DND-41 (cell line): ENCODE results near the gene MOGAT3.

Experiments
- ATAC-seq: fragments of 200-7000 bp; cut with Tn5 transposase; 3 replicates; pipeline ENCODE4 v1.9.1; 2021; ENCODE audit warnings: low read depth; ENCODE audit not compliant: insufficient read depth
- DNase-seq: peaks from one replicate; pipeline ENCODE4 v3.0.0-alpha.2; 2020
- H2AFZ ChIP-seq: 2 replicates; pipeline ENCODE4 v1.6.0; 2012; ENCODE audit warnings: low read depth, low read length
- H3K27ac ChIP-seq: 2 replicates; pipeline ENCODE4 v1.5.1; 2012; ENCODE audit warnings: low read length, inconsistent platforms
- H3K27me3 ChIP-seq: fragments of 200-600 bp; sonication (generic); 2 replicates; pipeline ENCODE4 v1.6.0; 2012; ENCODE audit warnings: low read length, mild to moderate bottlenecking, inconsistent platforms; ENCODE audit not compliant: insufficient read depth, poor library complexity
- H3K36me3 ChIP-seq: 2 replicates; pipeline ENCODE4 v1.5.1; 2012; ENCODE audit warnings: low read length, inconsistent platforms; ENCODE audit not compliant: insufficient read depth
- H3K4me1 ChIP-seq: 2 replicates; pipeline ENCODE4 v1.5.1; 2012; ENCODE audit warnings: mild to moderate bottlenecking, low read length; ENCODE audit not compliant: insufficient read depth
- H3K4me2 ChIP-seq: 2 replicates; pipeline ENCODE4 v1.6.0; 2012; ENCODE audit warnings: mild to moderate bottlenecking, moderate library complexity, low read length, inconsistent platforms; ENCODE audit not compliant: insufficient read depth
- H3K4me3 ChIP-seq, 2 experiments: fragments of 200-600 bp in 1 of 2; shearing (Covaris generic) in 1 of 2; 2 replicates each; pipeline ENCODE4 v1.5.1; 2012 to 2016; ENCODE audit warnings: inconsistent platforms in 2 of 2, low read length in 2 of 2, mild to moderate bottlenecking in 2 of 2, low read depth in 1 of 2, moderate library complexity in 1 of 2
- H3K79me2 ChIP-seq: 2 replicates; pipeline ENCODE4 v1.6.0; 2012; ENCODE audit warnings: low read length, inconsistent platforms; ENCODE audit not compliant: insufficient read depth
- H3K9ac ChIP-seq: 2 replicates; pipeline ENCODE4 v1.6.0; 2012; ENCODE audit warnings: low read depth, mild to moderate bottlenecking, inconsistent platforms, low read length, moderate library complexity
- H3K9me3 ChIP-seq: 2 replicates; pipeline ENCODE4 v1.5.1; 2012; ENCODE audit warnings: low read length, moderate library complexity, mild to moderate bottlenecking, inconsistent platforms; ENCODE audit not compliant: insufficient read depth, severe bottlenecking
- H4K20me1 ChIP-seq: 2 replicates; pipeline ENCODE4 v1.6.0; 2012; ENCODE audit warnings: low read length; ENCODE audit not compliant: insufficient read depth
- EZH2 ChIP-seq: IDR thresholded peaks from 3 replicates; pipeline ENCODE4 v1.6.1; 2012; ENCODE audit warnings: borderline replicate concordance, low read depth, mild to moderate bottlenecking, moderate library complexity, low read length, inconsistent platforms; ENCODE audit not compliant: severe bottlenecking
- TF ChIP-seq, protein P1 (sequence below): IDR thresholded peaks from 2 replicates; pipeline ENCODE4 v1.5.1; 2012; ENCODE audit warnings: borderline replicate concordance, low read length, moderate library complexity, mild to moderate bottlenecking; ENCODE audit not compliant: poor library complexity, severe bottlenecking; ENCODE audit errors: extremely low read depth

The MOGAT3 gene

GRCh38 chr7:101232141-101232850, 31.5 kb upstream of the MOGAT3 start:
- no peaks in the 10 kb centered on the region for H3K79me2 ChIP-seq
- H4K20me1 ChIP-seq = peaks cover 9% of the 10 kb centered on the region
- DNase-seq (no peak), ATAC-seq (no peak)
- H3K27me3 ChIP-seq = no peaks in the 10 kb centered on the region
- H3K9me3 ChIP-seq = no peaks in the 10 kb centered on the region
- TF ChIP-seq, protein P1, sequence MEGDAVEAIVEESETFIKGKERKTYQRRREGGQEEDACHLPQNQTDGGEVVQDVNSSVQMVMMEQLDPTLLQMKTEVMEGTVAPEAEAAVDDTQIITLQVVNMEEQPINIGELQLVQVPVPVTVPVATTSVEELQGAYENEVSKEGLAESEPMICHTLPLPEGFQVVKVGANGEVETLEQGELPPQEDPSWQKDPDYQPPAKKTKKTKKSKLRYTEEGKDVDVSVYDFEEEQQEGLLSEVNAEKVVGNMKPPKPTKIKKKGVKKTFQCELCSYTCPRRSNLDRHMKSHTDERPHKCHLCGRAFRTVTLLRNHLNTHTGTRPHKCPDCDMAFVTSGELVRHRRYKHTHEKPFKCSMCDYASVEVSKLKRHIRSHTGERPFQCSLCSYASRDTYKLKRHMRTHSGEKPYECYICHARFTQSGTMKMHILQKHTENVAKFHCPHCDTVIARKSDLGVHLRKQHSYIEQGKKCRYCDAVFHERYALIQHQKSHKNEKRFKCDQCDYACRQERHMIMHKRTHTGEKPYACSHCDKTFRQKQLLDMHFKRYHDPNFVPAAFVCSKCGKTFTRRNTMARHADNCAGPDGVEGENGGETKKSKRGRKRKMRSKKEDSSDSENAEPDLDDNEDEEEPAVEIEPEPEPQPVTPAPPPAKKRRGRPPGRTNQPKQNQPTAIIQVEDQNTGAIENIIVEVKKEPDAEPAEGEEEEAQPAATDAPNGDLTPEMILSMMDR = no peak
- TF ChIP-seq EZH2 = no peak
- no peak overlapping the region for H3K4me2 ChIP-seq
- H3K9ac ChIP-seq = no peak overlapping the region
- H3K4me1 ChIP-seq = no peaks in the 10 kb centered on the region
- no peak overlapping the region for H2AFZ ChIP-seq
- peaks cover 31% of the 10 kb centered on the region for H3K36me3 ChIP-seq
- no peak overlapping the region for H3K27ac ChIP-seq
- H3K4me3 ChIP-seq = no peak overlapping the region

DNA sequence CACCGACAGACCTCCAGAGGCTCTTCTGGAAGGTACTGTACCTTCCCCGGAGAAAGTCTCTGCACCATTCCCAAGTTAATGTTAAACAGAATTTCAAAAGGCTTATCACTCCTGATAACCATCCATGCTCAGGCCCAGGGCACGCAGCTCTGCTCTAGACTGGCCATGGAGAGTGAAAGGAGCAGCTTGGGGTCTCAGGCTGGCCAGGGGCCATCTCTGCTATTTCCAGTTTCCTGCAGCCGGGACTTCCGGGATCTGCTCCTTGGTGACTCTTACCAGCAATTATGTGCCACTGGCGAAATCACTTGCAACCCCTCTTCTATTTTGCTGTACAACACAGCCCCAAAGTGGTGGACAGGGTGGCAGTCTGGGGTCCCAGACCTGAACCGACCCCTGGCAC, 30.8 kb upstream of the MOGAT3 start:
- Histone ChIP-seq H3K4me3 (no peak overlapping the region), H4K20me1 (peaks cover 7% of the 10 kb centered on the region; the same call in 1 of the 2 replicates), H3K4me1 (no peaks in the 10 kb centered on the region), H3K27me3 (no peaks in the 10 kb centered on the region), H3K4me2 (no peak overlapping the region), H3K79me2 (no peaks in the 10 kb centered on the region), H3K9ac (no peak overlapping the region), H3K36me3 (peaks cover 29% of the 10 kb centered on the region), H2AFZ (no peak overlapping the region), H3K27ac (no peak overlapping the region), H3K9me3 (no peaks in the 10 kb centered on the region)
- DNase-seq = no peak
- no peak for TF ChIP-seq EZH2
- TF ChIP-seq, protein P1 = no peak
- no peak for ATAC-seq

DNA sequence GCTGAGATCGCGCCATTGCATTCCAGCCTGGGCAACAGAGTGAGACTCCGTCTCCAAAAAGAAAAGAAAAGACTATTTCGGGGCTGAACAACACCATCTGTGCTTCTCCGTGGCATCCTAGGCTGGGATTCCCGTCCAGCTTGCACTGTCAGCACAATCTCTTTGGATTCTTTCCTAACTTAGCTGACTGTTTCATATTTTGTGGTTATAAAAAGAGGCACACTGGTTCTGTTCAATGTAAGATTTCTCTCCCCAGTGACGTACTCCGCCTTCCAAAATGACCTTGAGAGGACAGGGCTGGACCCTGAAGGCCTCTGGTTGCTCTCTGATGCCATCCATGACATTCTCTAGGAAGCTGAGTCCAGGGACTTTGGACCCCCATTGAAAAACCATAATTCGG, 25.9 kb upstream of the MOGAT3 start:
- DNase-seq = no peak
- Histone ChIP-seq H3K79me2 (peaks cover 4% of the 10 kb centered on the region), H3K27me3 (no peaks in the 10 kb centered on the region), H4K20me1 (peaks cover 8% of the 10 kb centered on the region), H3K4me3 (no peak overlapping the region), H3K36me3 (peaks cover 49% of the 10 kb centered on the region), H3K4me1 (no peaks in the 10 kb centered on the region), H2AFZ (no peak overlapping the region), H3K9me3 (no peaks in the 10 kb centered on the region), H3K27ac (no peak overlapping the region), H3K4me2 (no peak overlapping the region), H3K9ac (no peak overlapping the region)
- TF ChIP-seq EZH2 = no peak
- TF ChIP-seq, protein P1 = no peak
- no peak for ATAC-seq
